RWPE2 (cell line): Measurements from ENCODE around the gene LPIN3.

Experiments used
- ATAC-seq: fragments of 200-7000 bp; cut with Tn5 transposase; 3 replicates; pipeline ENCODE4 v1.9.1; 2021; ENCODE audit warnings: low read depth
- DNase-seq: peaks from one replicate; pipeline ENCODE4 v3.0.0-alpha.2; 2020; ENCODE audit warnings: low spot score
- H3K27ac ChIP-seq: fragments of 450-650 bp; 2 replicates; pipeline ENCODE4 v1.5.1; 2017; ENCODE audit warnings: mild to moderate bottlenecking; ENCODE audit not compliant: poor library complexity, severe bottlenecking
- H3K27me3 ChIP-seq: fragments of 250-450 bp; sonication (Bioruptor Pico); 2 replicates; pipeline ENCODE4 v1.5.1; 2021; ENCODE audit warnings: mild to moderate bottlenecking, moderate library complexity; ENCODE audit not compliant: insufficient read depth, poor library complexity, severe bottlenecking
- H3K36me3 ChIP-seq: fragments of 250-450 bp; sonication (Bioruptor Pico); 2 replicates; pipeline ENCODE4 v1.5.1; 2020; ENCODE audit warnings: low read depth, mild to moderate bottlenecking, moderate library complexity
- H3K4me1 ChIP-seq: fragments of 250-450 bp; sonication (Bioruptor Pico); 2 replicates; pipeline ENCODE4 v1.5.1; 2021; ENCODE audit warnings: mild to moderate bottlenecking, moderate library complexity; ENCODE audit not compliant: insufficient read depth, poor library complexity, severe bottlenecking
- H3K4me3 ChIP-seq: fragments of 250-450 bp; sonication (Bioruptor Pico); 2 replicates; pipeline ENCODE4 v1.5.1; 2021; ENCODE audit warnings: mild to moderate bottlenecking, moderate library complexity; ENCODE audit not compliant: severe bottlenecking
- H3K9me3 ChIP-seq: fragments of 250-450 bp; sonication (Bioruptor Pico); 2 replicates; pipeline ENCODE4 v1.5.1; 2021; ENCODE audit warnings: mild to moderate bottlenecking, moderate library complexity; ENCODE audit not compliant: severe bottlenecking
- CTCF ChIP-seq: fragments of 450-650 bp; IDR thresholded peaks from one replicate; pipeline ENCODE4 v1.5.1; 2017; ENCODE audit warnings: mild to moderate bottlenecking, moderate library complexity; ENCODE audit not compliant: poor library complexity, severe bottlenecking

LPIN3 gene

GRCh38 chr20:41408156-41408794, 67.7 kb downstream of the LPIN3 start:
- Histone ChIP-seq H3K9me3 (no peaks in the 10 kb centered on the region), H3K36me3 (peaks cover 59% of the 10 kb centered on the region), H3K4me1 (no peaks in the 10 kb centered on the region), H3K27me3 (no peaks in the 10 kb centered on the region), H3K4me3 (no peak overlapping the region), H3K27ac (no peak overlapping the region)
- no peak; the same call in 2 of the 3 replicates for ATAC-seq
- no peak for TF ChIP-seq CTCF
- DNase-seq: no peak

- ATAC-seq: no peak
- Histone ChIP-seq H3K27ac (no peak overlapping the region), H3K4me3 (no peak overlapping the region), H3K4me1 (no peaks in the 10 kb centered on the region), H3K27me3 (no peaks in the 10 kb centered on the region), H3K9me3 (no peaks in the 10 kb centered on the region), H3K36me3 (peaks cover 58% of the 10 kb centered on the region)
- DNase-seq: no peak
- no peak for TF ChIP-seq CTCF
Measured at GRCh38 chr20:41408986-41409385, 68.4 kb downstream of the LPIN3 start.
